ENCODE data around the gene PPP1R14D.

GRCh38 chr15:40772014-40772413, 56.5 kb downstream of the PPP1R14D start:
- TF ChIP-seq CTCF (conservative IDR thresholded peaks at IDR 0.05; ENCODE audit: low read length) (no peak), EZH2phosphoT487 (IDR thresholded peaks at IDR 0.05; ENCODE audit: borderline replicate concordance) (no peak)
